GM20431 (cell line): Measurements from ENCODE around the gene C3orf49.

Experiments used
- in situ Hi-C: fragments of 300-500 bp; cut with MseI, MboI; formaldehyde crosslinking; loops from one replicate; pipeline ENCODE4 v1.15.0; 2020; ENCODE audit warnings: low sequenced_read_pairs; ENCODE audit not compliant: unreplicated experiment

Gene C3orf49

GRCh38 chr3:63877737-63878393 is 58.8 kb downstream of the C3orf49 start:
- in situ Hi-C loops, result no loop called here

GRCh38 chr3:63878394-63879060 is 59.4 kb downstream of the C3orf49 start:
- in situ Hi-C loops, result no loop called here

- in situ Hi-C loops, result no loop called here
These were observed 61.6 kb downstream of the C3orf49 start for GRCh38 chr3:63880653-63881052.

GRCh38 chr3:63886858-63887257 is 67.8 kb downstream of the C3orf49 start:
- in situ Hi-C loops, result no loop called here

- in situ Hi-C loops, result no loop called here
These were observed 72.4 kb downstream of the C3orf49 start for GRCh38 chr3:63891518-63891917.

GRCh38 chr3:63892773-63893352 is 73.8 kb downstream of the C3orf49 start:
- in situ Hi-C loops, result no loop called here

- in situ Hi-C loops, result no loop called here
These were observed 76.5 kb downstream of the C3orf49 start for GRCh38 chr3:63895422-63896189.

GRCh38 chr3:63896332-63897030 is 77.4 kb downstream of the C3orf49 start:
- in situ Hi-C loops, result no loop called here
